ENCODE data around the gene CTNS.

- no peak for TF ChIP-seq TCF7L2 (IDR thresholded peaks at IDR 0.05; ENCODE audit: low read depth, low read length)
- no peak for TF ChIP-seq CTCF (IDR thresholded peaks at IDR 0.05)
- no peak for TF ChIP-seq POLR2AphosphoS5 (IDR thresholded peaks at IDR 0.05; ENCODE audit: low read depth, low read length)
Observed at GRCh38 chr17:3627769-3628167, 8.8 kb upstream of the CTNS start.

Measured in Panc1 (cell line).